ENCODE results near the gene ASB16.

The ASB16 gene

DNA sequence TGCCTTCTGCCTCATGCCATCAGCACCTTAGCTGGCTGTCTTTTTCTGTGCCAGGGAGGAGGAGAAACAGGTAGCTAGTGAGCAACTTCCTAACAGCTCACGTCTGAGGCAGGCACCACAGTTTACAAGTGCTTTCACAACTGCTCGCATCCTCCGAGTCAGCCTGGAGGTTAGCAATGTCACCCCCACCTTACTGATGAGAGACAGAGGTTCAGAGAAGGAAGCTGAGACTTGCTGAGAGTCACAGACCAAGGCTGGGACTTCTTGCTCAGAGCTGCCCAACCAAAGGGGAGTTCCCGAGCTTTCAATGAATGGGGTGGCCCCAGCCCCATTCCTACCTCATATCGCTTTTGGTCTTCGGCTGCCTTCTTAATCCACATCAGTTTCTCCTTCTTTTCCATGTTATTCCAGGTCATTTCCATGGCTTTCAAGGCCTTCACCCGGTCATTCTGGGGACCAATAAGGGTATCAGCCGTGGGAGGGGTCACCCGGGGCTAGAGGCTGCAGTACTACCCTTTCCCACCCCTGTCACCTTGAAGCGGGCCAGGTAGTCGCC, 39.4 kb downstream of the ASB16 start:
- DNase-seq (ENCODE audit: low read depth), result peak; percentile 39

DNA sequence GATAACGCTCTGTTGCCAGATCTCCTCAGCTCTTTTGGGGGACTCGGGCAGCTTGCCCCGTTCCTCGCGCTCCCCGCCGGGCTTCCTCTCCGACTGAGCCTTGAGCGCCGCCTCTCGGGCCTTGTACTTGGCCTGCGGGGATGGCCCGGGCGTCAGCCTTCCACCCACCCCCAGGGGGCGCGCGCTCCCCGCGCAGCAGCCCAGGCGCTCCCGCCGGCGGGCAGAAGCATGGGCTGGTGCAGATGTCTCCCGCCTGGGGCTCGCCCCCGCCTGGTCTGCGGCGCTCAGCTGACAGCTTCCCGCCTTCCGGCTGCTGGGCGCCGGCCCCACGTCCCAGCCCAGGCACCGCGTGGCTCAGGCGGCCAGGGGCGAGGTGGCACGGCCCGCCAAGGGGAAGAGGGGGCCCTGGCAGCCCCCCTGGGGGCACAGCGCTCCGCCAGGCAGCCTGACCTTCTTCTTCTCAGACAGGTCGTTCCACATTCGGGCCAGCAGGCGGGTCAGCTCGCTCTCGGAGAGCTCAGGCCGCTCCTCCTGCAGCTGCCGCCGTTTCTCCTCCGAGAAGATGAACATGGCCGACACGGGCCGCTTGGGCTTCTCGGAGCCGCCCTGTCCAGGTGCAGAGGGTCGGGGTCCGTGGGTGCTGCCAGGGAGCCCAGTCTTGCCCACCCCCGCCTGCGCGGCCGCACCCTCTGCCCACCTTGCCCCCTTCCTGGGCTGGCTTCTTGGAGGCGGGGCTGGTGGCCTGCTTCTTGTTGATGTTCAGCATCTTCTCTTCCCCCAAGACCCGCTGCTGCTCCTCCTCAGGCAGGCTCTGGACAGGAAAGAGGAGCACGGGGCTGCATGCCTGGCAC, 40.1 kb downstream of the ASB16 start:
- DNase-seq (ENCODE audit: low read depth), result peak; percentile 87

DNA sequence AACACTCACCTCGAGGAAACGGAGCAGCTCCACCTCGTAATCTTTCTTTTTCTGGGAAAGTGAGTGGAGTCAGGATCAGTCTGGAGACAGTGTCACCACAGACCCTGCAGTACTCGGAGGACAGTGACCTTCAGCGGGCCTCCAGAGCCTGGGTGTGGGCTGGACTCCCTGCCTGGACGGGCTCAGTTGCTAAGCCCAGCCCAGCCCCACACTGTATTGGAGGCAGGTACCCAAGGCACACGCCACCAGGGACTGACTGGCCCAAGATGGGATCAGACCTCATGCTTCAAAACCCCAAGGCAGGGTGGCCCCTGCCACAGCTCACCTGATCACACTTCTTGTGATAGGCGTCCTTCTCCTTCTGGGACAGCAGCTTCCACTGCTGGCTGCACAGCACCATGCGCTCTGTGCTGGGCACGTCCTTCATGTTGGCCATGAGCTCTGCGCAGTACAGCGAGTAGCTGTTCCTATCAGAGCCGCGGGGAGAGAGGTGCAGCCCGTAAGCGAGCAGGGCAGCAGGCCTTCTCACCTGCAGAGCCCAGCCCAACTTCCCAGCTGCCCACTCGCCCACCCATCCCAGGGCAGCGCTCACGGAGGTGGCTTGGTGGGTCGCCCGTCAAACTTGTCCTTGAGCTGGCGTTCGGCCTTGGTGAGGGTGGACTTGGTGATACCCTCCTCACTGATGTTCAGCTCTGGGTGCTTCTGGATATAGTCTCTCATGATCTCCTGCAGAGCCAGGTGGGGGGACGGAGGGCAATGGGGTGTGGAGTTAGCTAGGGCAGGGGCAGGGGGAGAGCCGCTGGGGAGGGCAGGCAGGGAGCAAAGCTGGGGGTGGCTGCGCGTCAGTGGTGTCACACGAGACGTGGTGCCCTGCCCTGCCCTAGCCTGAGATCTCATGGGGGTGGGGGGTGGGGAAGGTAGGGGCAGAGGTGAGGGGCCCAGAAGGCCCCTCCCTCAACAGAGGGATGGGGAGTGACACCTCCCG, 41.1 kb downstream of the ASB16 start:
- no peak for DNase-seq (ENCODE audit: low read depth)

- no peak for DNase-seq (ENCODE audit: low read depth)
These were observed 42.3 kb downstream of the ASB16 start for GRCh38 chr17:44212507-44213402.

DNA sequence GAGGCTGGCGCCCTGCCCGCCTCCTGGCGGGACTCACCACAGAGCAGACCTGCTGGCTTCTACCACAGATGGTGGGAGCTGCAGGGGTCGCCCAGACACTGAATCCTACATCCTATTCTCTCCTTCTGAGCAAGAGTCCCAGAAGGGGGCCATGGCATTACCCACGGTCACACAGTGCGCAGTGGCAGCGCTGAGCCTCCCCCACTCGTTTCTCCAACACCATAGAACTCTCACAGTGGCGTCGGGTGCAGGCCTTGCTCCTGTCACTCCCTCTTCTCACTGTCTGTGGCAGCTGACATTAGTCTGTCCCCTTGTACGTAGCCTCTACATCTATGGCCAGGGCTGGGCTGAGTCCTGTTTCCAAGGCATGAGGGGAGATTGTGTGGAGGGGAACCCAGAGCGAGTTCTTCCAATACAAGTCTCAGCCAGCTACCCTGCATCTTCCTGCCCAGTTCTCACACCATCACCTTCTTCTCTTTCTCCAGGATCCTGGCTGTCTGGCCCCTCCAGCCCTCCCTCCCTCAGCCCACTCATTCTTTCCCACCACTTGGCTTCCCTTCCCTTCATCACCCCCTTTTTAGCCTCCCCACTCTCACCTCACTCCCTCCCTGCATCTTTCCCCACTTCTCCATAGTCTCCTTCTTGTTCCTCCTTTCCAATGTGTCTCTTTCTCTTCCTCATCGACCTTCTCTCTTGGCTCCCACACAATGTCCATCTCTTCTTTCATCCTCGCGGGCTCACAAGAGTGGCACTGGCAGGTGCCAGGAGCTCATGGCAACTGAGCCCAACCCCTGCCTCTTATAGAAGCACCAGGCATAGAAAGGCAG, 43.1 kb downstream of the ASB16 start:
- DNase-seq (ENCODE audit: low read depth), result no peak

- DNase-seq (ENCODE audit: low read depth), result no peak
These were observed 43.7 kb downstream of the ASB16 start for GRCh38 chr17:44214230-44214494.

GRCh38 chr17:44214896-44215295, 44.4 kb downstream of the ASB16 start:
- DNase-seq (ENCODE audit: low read depth), result no peak

DNA sequence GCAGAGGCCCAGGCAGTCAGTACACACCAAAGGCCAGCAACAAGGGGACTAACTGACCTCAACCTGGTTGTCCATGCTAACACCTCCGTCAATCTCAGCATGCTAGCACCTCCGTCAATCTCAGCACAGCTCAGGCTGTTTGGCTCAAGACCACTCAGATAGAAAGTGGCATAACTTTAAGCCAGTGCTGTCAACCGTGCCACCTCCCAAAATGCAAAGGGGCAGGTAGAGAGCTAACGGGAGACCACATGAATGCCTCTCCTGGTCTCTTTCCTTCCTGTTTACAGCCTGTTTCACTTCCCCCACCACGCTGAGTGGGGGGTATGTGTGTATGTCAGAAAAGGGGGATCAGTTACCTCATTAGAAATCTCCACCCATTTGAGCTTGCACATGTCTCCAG, 45.7 kb downstream of the ASB16 start:
- no peak for DNase-seq (ENCODE audit: low read depth)

- no peak for DNase-seq (ENCODE audit: low read depth)
These were observed 46.2 kb downstream of the ASB16 start for GRCh38 chr17:44216694-44217093.

GRCh38 chr17:44217738-44218343, 47.3 kb downstream of the ASB16 start:
- no peak for DNase-seq (ENCODE audit: low read depth)

DNA sequence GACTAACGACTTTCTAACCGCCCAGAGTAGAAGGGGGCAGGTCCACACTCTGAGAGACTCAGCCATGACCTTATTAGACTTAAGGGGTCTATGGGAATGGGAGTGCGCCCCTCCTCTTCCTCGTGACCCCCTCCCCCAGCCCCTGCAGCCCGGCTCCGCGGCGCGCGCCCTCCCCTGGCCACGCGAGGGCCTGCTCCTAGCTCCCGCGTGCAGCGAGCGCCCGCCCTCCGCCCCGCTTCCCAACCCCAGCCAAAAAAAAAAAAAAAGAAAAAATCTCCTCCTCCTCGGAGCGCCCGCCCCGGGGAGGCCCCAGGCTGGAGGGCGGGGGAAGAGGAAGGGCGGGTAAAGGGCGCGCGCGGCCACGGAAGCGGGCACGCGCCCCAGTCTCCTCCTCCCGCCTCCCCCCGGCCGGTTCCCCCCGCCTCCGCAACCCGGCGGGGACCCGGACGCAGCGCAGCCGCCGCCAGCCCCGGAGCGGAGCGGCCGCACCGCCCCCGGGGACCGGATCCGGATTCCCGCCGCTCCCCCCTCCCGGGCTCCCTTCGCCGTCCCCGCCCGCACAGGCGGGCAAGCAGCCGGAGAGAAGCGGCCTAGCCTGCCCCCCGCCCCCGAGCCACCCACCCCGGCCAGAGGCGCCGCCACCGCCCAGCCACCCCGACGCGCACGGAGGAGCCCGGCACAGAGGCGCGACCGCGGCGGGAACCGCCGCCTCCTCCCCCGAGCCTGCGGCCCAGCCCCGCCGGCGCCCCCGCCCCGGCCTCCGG, 48.0 kb downstream of the ASB16 start:
- DNase-seq (ENCODE audit: low read depth), result peak; percentile 82

GRCh38 chr17:44219108-44219615, 48.7 kb downstream of the ASB16 start:
- DNase-seq (ENCODE audit: low read depth), result peak; percentile 57

GRCh38 chr17:44219616-44220212, 49.2 kb downstream of the ASB16 start, which contains the start of gene UBTF:
TSS of gene UBTF (minus strand) at chr17:44219675. CDS start at chr17:44218229, 1,446 bp downstream.
- peak; percentile 57 for DNase-seq (ENCODE audit: low read depth)

DNA sequence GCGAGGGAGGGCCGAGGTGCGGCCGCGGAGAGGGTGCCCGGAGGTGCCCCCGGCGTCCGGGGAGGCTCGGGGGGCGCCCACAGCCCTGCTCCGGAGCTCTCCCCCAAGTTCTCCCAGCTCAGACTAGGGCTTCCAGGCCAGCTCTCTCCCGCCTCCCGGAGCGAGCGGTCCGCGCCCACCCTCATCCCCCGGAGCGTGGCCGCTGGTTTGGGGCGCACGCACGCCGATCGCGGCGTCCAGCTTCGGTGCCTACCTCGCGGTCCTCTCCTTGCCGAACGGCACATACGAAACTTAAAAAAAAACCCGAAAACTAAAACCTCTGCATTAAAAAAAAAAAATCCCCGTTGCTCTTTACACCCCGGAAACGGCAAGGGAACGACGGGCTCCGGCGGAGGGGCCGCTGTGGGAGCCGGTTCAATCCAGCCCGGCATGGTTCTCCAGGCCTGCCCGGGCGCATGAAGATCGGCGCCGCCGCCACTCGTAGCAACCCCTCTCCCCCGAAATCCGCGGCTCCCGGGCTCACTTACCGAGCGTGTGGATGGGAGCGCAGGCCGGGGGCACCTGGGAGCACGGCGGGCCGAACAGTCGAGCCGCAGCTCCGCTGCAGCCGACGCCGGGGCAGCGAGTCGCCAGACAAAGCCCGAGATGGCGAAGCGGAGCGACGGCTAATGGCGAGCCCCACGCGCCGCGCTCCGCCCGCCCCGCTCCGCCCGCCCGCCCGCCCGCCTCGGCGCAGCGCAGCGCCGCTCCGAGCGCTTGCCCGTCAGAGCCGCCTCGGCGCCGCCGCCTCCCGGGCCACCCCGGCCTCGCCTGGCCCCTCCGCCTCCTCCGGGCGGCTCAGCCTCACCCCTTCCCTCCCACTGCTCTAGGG, 49.9 kb downstream of the ASB16 start:
- DNase-seq (ENCODE audit: low read depth), result peak; percentile 39

DNA sequence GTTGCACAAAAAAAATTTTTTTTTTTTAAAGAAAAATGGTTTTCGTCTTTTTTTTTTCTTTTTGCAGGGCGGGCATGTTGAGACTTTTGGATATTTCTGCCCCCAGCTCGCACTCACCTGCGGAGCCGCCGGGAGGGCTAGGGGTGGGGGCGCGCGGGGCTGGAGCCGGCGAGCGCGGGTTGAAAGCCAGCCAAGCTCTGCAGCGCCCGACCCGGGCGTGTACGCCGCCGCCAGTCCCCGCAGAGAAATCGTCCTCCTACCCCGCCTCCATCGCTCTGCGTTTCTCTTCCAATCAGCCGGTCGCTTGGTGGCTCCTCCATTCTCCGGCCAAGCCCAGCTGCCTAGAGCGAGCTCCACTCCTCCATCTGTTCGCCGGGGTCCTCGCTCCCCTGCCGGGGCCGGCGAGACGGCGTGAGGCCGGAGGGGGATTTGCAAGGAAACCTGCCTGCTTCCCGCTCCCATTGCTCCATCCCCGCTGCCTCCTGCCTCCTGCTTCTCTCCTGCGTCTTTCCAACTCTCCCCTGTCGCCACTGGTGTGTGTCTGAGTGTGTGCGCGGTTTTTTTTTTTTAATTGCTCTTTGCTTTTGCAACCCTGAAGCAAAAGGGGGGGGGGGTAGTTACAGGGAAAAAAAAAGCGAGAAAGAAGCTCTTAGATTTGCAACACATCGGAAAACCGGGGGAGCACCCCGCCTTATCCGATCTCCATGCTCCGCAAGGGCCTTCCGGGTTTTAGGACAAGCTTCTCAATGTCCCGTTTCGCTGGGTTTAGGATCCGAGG, 50.8 kb downstream of the ASB16 start:
- DNase-seq (ENCODE audit: low read depth), result peak; percentile 46

- no peak for DNase-seq (ENCODE audit: low read depth)
These were observed 51.3 kb downstream of the ASB16 start for GRCh38 chr17:44221862-44222111.

DNA sequence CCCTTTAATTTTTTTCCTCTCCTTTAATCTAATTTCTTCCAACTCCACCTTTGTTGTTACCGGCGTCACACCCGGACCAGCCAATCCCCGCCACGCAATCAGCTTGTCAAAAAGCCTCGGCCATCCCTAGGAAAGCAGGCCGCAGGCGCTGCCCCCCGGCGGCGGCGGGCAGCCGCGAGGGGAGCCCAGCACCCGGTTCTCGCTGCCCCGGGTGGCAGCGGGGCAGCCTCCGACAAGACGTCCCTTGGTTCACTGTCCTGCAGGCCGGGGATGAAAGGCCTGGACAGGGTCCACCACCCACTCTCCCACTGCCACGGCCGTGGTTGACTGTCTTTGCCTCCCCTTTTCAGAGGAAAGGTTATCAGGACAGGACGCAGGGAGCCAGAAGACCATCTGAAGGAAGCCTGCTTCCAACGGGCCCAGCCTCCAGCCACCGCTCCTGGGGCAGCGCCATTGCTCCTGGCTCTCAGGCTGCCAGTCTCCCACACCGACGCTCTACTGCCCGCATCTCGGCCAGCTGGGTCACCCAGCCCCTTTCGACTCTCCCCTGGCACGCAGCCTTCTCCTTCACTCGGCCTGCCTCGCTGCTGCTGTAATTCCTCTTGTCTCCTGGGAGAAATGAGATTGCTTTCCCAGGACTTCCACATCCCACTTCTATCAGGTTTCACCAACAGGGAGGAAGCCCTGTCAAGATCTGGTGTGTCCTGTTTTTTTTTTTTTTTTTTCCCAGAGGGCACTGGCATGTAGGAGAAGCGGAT, 51.8 kb downstream of the ASB16 start:
- DNase-seq (ENCODE audit: low read depth), result no peak
